ENCODE data around the gene VDR. TPM values are rescaled to one million over a fixed set of nuclear protein-coding genes. Genes with fewer than 3 reads are reported as not detected.

The VDR gene
- polyA plus RNA-seq, 3 donors = 6.0 to 14.8 (median 12.8) TPM

- Histone ChIP-seq H3K4me3 (replicated peaks in 1 of 3; ENCODE audit: low read depth in 2 of 3, low read length in 3 of 3) (peak within 1 kb of the TSS; percentile 71 to 84 (median 82)), H3K4me2 (replicated peaks; ENCODE audit: extremely low read depth, low read length, poor library complexity, severe bottlenecking) (peak within 1 kb of the TSS; percentile 92), H3K4me1 (ENCODE audit: control insufficient read depth in 1 of 2, insufficient read depth in 2 of 2, low read length in 2 of 2) (peaks cover 83 to 85% of the 10 kb centered on the region in 2 donors), H3K79me2 (ENCODE audit: insufficient read depth, low read length) (peaks cover 53% of the 10 kb centered on the region), H3K27me3 (ENCODE audit: control insufficient read depth in 2 of 2, insufficient read depth in 2 of 2, low read length in 2 of 2) (no peaks in the 10 kb centered on the region), H4K20me1 (ENCODE audit: insufficient read depth, low read length) (peaks cover 24% of the 10 kb centered on the region), H3K9me3 (replicated peaks in 1 of 2; ENCODE audit: control insufficient read depth in 1 of 2, insufficient read depth in 1 of 2, low read length in 2 of 2) (no peaks in the 10 kb centered on the region), H2AFZ (ENCODE audit: insufficient read depth, low read depth, low read length, poor library complexity, severe bottlenecking) (peak within 1 kb of the TSS; percentile 70), H3K36me3 (replicated peaks in 1 of 2; ENCODE audit: control insufficient read depth in 1 of 2, insufficient read depth in 2 of 2, low read length in 2 of 2) (no peaks in the 10 kb centered on the region), H3K27ac (ENCODE audit: low read depth in 1 of 2, low read length in 2 of 2) (peak within 1 kb of the TSS; percentile 70 to 86), H3K9ac (ENCODE audit: insufficient read depth, low read length, poor library complexity, severe bottlenecking) (peak within 1 kb of the TSS; percentile 79)
- H3K36me3 Mint-ChIP-seq = peaks cover 3 to 4% of the 10 kb centered on the region in 2 donors
- H3K27ac Mint-ChIP-seq = peak within 1 kb of the TSS; percentile 83 to 97 (median 95)
- H3K4me1 Mint-ChIP-seq = peaks cover 84% of the 10 kb centered on the region
- peaks cover 0 to 3% (median 0%) of the 10 kb centered on the region in 7 donors for H3K9me3 Mint-ChIP-seq
- 0% methylated on average over 54 of the region's 58 CpGs for WGBS (ENCODE audit: insufficient coverage)
- H3K4me3 Mint-ChIP-seq = peak within 1 kb of the TSS; percentile 89 to 96
- peaks cover 0 to 2% (median 0%) of the 10 kb centered on the region in 3 donors for H3K27me3 Mint-ChIP-seq (ENCODE audit: low read depth in 3 of 3)
- peak in 2 of 3 donors; percentile 56 to 63 for DNase-seq
- TF ChIP-seq CTCF (IDR thresholded peaks at IDR 0.05) = no peak
- intact Hi-C loops (cut with micrococcal nuclease) = loop anchor here (5.0 to 10.0 kb wide), 2 partner anchors 85 to 113 kb away; partner anchors contain the start of genes RPAP3 (in 1 of the 2) and VDR (in 1 of the 2)
Measured at GRCh38 chr12:47819896-47820630, 84.7 kb downstream of the VDR start, which contains the start of gene HDAC7. HDAC7 (minus strand) TSS chr12:47819903; CDS start chr12:47819785, 118 bp downstream.

- Mint-ChIP-seq H3K4me1 (peaks cover 86% of the 10 kb centered on the region), H3K27ac (peak overlapping the region; percentile 46 to 95 (median 86)), H3K36me3 (peaks cover 8 to 9% of the 10 kb centered on the region in 2 donors), H3K4me3 (peak overlapping the region; percentile 87 to 89), H3K9me3 (peaks cover 0 to 3% (median 0%) of the 10 kb centered on the region in 7 donors), H3K27me3 (ENCODE audit: low read depth in 3 of 3) (no peaks in the 10 kb centered on the region)
- peak; percentile 47 for DNase-seq
- Histone ChIP-seq H3K36me3 (replicated peaks in 1 of 2; ENCODE audit: control insufficient read depth in 1 of 2, insufficient read depth in 2 of 2, low read length in 2 of 2) (no peaks in the 10 kb centered on the region), H3K79me2 (ENCODE audit: insufficient read depth, low read length) (peaks cover 60% of the 10 kb centered on the region), H3K4me3 (replicated peaks in 1 of 3; ENCODE audit: low read depth in 2 of 3, low read length in 3 of 3) (peak overlapping the region; percentile 71 to 84 (median 82)), H3K27me3 (ENCODE audit: control insufficient read depth in 2 of 2, insufficient read depth in 2 of 2, low read length in 2 of 2) (no peaks in the 10 kb centered on the region), H4K20me1 (ENCODE audit: insufficient read depth, low read length) (peaks cover 24% of the 10 kb centered on the region), H2AFZ (ENCODE audit: insufficient read depth, low read depth, low read length, poor library complexity, severe bottlenecking) (peak overlapping the region; percentile 70), H3K27ac (ENCODE audit: low read depth in 1 of 2, low read length in 2 of 2) (peak overlapping the region; percentile 60 to 86), H3K4me2 (replicated peaks; ENCODE audit: extremely low read depth, low read length, poor library complexity, severe bottlenecking) (peak overlapping the region; percentile 92), H3K9ac (ENCODE audit: insufficient read depth, low read length, poor library complexity, severe bottlenecking) (peak overlapping the region; percentile 79), H3K4me1 (ENCODE audit: control insufficient read depth in 1 of 2, insufficient read depth in 2 of 2, low read length in 2 of 2) (peaks cover 89 to 91% of the 10 kb centered on the region in 2 donors), H3K9me3 (replicated peaks in 1 of 2; ENCODE audit: control insufficient read depth in 1 of 2, insufficient read depth in 1 of 2, low read length in 2 of 2) (no peaks in the 10 kb centered on the region)
- under 1% methylated on average over 65 of the region's 77 CpGs for WGBS (ENCODE audit: insufficient coverage)
- TF ChIP-seq CTCF (IDR thresholded peaks at IDR 0.05) = peak; percentile 30
- intact Hi-C loops (cut with micrococcal nuclease) = loop anchor here (5.0 to 10.0 kb wide), 2 partner anchors 85 to 112 kb away; partner anchors contain the start of genes RPAP3 (in 1 of the 2) and VDR (in 1 of the 2)
Measured at GRCh38 chr12:47819138-47819895, 85.5 kb downstream of the VDR start.
